ENCODE results near the gene CDKN2A.

DNA sequence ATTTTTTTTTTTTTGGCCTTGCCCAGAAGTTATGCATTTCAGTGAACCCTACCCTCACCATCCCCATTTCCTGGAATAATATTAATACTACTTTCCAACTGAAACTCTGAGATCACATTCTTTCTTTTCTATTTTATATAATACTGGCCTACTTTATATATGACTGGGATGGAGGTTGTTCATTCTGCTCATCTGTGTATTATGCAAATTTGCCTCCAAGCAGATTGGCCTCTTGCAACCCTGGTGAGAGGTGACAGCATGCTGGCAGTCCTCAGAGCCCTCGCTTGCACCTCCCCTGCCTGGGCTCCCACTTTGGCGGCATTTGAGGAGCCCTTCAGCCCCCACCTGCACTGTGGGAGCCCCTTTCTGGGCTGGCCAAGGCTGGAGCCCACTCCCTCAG lies 35.4 kb downstream of the CDKN2A start:
- TF ChIP-seq FOXM1 (IDR thresholded peaks at IDR 0.05; ENCODE audit: borderline replicate concordance) = no peak
- no peak for TF ChIP-seq SP1 (IDR thresholded peaks at IDR 0.05)
- TF ChIP-seq LEF1 (IDR thresholded peaks at IDR 0.05; ENCODE audit: borderline replicate concordance) = no peak
